Tibial nerve (tissue), 4 donors: ENCODE measurements around the gene PTPRA. TPM values are rescaled to one million over a fixed set of nuclear protein-coding genes. Genes with fewer than 3 reads are reported as not detected.
A peak's percentile ranks its signal among the peaks of the same experiment; 100 is the strongest.

Experiments
- DNase-seq, 2 donors: peaks; one replicate each; pipeline ENCODE4 v3.0.0-alpha.2; 2019; ENCODE audit warnings: low spot score in 2 of 2
- H3K27ac ChIP-seq, 4 donors: fragments of 200-600 bp; sonication (generic) in 3 of 4; one replicate each; pipeline ENCODE4 v1.5.1; 2017 to 2019; ENCODE audit warnings: mild to moderate bottlenecking in 1 of 4
- H3K27me3 ChIP-seq, 2 donors: fragments of 200-600 bp; sonication (generic) in 1 of 2; one replicate each; pipeline versions ENCODE4 v1.5.1 to v1.6.0; 2017 to 2019
- H3K36me3 ChIP-seq, 3 donors: fragments of 200-600 bp; sonication (generic); one replicate each; pipeline ENCODE4 v1.5.1; 2018 to 2019
- H3K4me1 ChIP-seq, 4 donors: fragments of 200-600 bp; sonication (generic) in 3 of 4; one replicate each; pipeline ENCODE4 v1.5.1; 2017 to 2019
- H3K4me3 ChIP-seq, 4 donors: fragments of 200-600 bp; sonication (generic) in 3 of 4; one replicate each; pipeline ENCODE4 v1.5.1; 2017 to 2019; ENCODE audit warnings: mild to moderate bottlenecking in 1 of 4, moderate library complexity in 1 of 4
- H3K9me3 ChIP-seq, 4 donors: fragments of 200-600 bp; sonication (generic) in 3 of 4; one replicate each; pipeline ENCODE4 v1.5.1; 2017 to 2019
- CTCF ChIP-seq, 5 experiments: fragments of 200-600 bp in 3 of 5; fragments of 450-650 bp in 2 of 5; sonication (generic) in 3 of 5; IDR thresholded peaks; one replicate each; pipeline ENCODE4 v1.5.1; 2016 to 2019; ENCODE audit warnings: antibody characterized with exemption in 5 of 5, mild to moderate bottlenecking in 3 of 5, moderate library complexity in 2 of 5
- EP300 ChIP-seq, 2 donors: sonication (generic); formaldehyde crosslinking; IDR thresholded peaks; one replicate each; pipeline ENCODE4 v1.6.1; 2017; ENCODE audit warnings: antibody characterized with exemption in 2 of 2, mild to moderate bottlenecking in 1 of 2
- POLR2A ChIP-seq, 2 donors: fragments of 450-650 bp; IDR thresholded peaks; one replicate each; pipeline ENCODE4 v1.6.1; 2017; ENCODE audit warnings: antibody characterized with exemption in 2 of 2, mild to moderate bottlenecking in 2 of 2, moderate library complexity in 2 of 2
- WGBS, 2 donors: methylation state at CpG; one replicate each; pipeline ENCODE4 v1.1.5; 2018; 5-methylcytosine and 5-hydroxymethylcytosine counted together
- total RNA-seq, 4 donors: library from RNA; depleted of rRNA; stranded (reverse); fragments of >200 nt; gene quantifications; one replicate each; pipeline ENCODE4 v1.1.0, GENCODE V29; 2016

Gene PTPRA
- total RNA-seq, 4 donors from 2014 or later: 46.3 to 119 (median 67.4) TPM

DNA sequence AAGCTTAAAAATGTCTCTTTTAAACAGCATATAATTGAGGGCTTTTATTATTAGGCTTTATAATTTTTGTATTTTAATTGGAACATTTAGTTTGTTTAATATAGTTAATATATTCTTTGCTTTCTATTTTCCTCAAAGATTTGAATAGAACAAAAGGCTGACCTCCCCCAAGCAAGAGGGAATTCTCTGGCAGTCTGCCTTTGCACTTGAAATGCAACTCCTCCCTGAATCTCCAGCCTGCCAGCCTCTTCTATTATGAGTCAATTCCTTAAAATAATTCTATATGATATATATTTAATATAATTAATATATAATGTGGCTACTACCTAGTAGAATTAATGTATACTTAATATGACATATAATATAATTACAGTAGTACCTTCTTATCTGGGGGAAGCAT, 69.2 kb downstream of the PTPRA start:
- no peak for DNase-seq
- no peaks in the 10 kb centered on the region for H3K9me3 ChIP-seq
- no peaks in the 10 kb centered on the region for H3K36me3 ChIP-seq
- H3K4me3 ChIP-seq: no peak overlapping the region
- no peak overlapping the region for H3K27ac ChIP-seq
- TF ChIP-seq CTCF (IDR thresholded peaks at IDR 0.05) (no peak), POLR2A (IDR thresholded peaks at IDR 0.05) (no peak), EP300 (IDR thresholded peaks at IDR 0.05) (no peak)
- H3K27me3 ChIP-seq: no peaks in the 10 kb centered on the region
- peaks cover 0 to 31% (median 2%) of the 10 kb centered on the region in 4 donors for H3K4me1 ChIP-seq

DNA sequence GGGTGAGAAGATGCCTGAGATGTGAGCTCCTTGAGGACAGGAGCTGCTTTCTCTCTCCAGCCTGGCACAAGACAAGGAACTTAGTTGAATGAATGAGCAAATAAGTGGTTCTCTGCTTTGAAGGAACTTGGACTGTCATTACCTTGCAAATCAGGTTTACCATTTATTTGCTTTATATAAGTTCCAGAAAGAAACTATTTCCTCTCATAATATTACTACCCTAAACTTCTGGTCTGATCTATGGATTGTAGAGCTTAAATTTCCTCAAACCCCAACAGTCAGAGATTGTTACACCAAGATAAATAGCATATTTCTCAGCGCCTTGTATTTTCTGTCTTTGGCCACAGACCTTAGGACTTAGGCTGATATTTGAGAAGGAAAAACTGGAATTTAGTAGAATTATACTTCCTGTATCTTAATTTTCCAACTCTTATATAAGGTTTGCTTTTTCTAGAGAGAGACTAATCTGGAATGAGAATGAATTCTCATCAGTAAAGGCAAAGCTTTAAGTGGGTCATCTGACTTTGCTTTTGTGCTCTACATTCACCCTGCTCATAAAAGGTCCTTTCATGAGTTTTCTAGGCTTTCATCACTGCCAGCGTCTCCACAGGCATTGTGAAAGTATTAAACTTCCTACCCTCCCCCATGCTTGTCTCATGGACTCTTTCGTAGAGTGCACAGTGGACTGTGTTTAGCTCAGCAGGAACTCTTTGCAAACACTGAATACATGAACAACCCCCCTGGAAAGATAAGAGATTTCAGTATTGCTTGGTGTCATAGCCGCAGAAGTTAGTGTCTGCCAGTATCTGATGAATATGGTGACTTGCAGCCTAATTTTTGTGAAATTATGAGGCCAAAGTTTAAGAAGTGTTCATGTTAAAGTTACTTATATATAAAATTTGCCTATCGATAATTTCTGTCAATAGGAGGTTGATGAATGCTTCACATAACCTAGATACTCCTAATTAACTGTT, 74.0 kb downstream of the PTPRA start:
- WGBS, 2 donors: 42 to 52% methylated on average over 5 of the region's 5 CpGs
- Histone ChIP-seq H3K4me1 (peaks cover 0 to 30% (median 2%) of the 10 kb centered on the region in 4 donors), H3K27ac (peak overlapping the region in 3 of 4 donors; percentile 54 to 86 (median 85)), H3K9me3 (no peaks in the 10 kb centered on the region), H3K27me3 (no peaks in the 10 kb centered on the region), H3K36me3 (peaks cover 0 to 11% (median 0%) of the 10 kb centered on the region in 3 donors), H3K4me3 (no peak overlapping the region)
- TF ChIP-seq CTCF (IDR thresholded peaks at IDR 0.05) (no peak), EP300 (IDR thresholded peaks at IDR 0.05) (peak; percentile 70 to 72), POLR2A (IDR thresholded peaks at IDR 0.05) (no peak)
- peak in 1 of 2 donors; percentile 6 for DNase-seq

GRCh38 chr20:2948968-2949367, 75.7 kb downstream of the PTPRA start:
- Histone ChIP-seq H3K4me3 (no peak overlapping the region), H3K36me3 (peaks cover 0 to 11% (median 0%) of the 10 kb centered on the region in 3 donors), H3K4me1 (peaks cover 0 to 18% (median 0%) of the 10 kb centered on the region in 4 donors), H3K9me3 (no peaks in the 10 kb centered on the region), H3K27me3 (no peaks in the 10 kb centered on the region), H3K27ac (no peak overlapping the region)
- TF ChIP-seq POLR2A (IDR thresholded peaks at IDR 0.05) (no peak), CTCF (IDR thresholded peaks at IDR 0.05) (no peak), EP300 (IDR thresholded peaks at IDR 0.05) (no peak)
- 97 to 100% methylated on average over 1 of the region's 1 CpG for WGBS, 2 donors
- no peak for DNase-seq

DNA sequence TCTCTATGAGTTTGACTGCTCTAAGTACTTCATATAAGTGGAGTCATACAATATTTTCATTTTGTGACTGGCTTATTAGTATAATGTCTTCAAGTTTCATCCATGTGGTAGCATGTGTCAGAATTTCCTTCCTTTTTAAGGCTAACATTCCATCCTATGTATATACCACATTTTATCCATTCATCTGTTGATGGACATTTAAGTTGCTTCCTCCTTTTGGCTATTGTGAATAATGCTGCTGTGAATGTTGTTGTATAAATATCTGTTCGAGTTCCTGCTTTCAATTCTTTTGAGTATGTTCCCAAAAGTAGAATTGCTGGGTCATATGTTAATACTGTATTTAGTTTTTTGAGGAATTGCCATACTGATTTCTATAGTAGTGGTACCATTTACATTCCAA, 79.5 kb downstream of the PTPRA start:
- no peaks in the 10 kb centered on the region for H3K27me3 ChIP-seq
- 33 to 34% methylated on average over 1 of the region's 1 CpG for WGBS, 2 donors
- TF ChIP-seq CTCF (IDR thresholded peaks at IDR 0.05): no peak
- TF ChIP-seq POLR2A (IDR thresholded peaks at IDR 0.05): no peak
- TF ChIP-seq EP300 (IDR thresholded peaks at IDR 0.05): no peak

More for the DNA sequence above, 79.5 kb downstream of the PTPRA start:
- no peak for DNase-seq
- Histone ChIP-seq H3K4me1 (peaks cover 0 to 7% (median 0%) of the 10 kb centered on the region in 4 donors), H3K27ac (no peak overlapping the region), H3K9me3 (no peaks in the 10 kb centered on the region), H3K4me3 (no peak overlapping the region), H3K36me3 (peaks cover 0 to 16% (median 0%) of the 10 kb centered on the region in 3 donors)
